GM12873 (cell line): Measurements from ENCODE around the gene SUV39H2.

Experiments used
- TF ChIP-seq, protein P1 (sequence below): IDR thresholded peaks from 2 replicates; pipeline ENCODE4 v1.5.1; 2012; ENCODE audit warnings: low read depth, mild to moderate bottlenecking, moderate library complexity, low read length, control low read depth; ENCODE audit not compliant: insufficient read depth; ENCODE audit errors: missing control alignments

The SUV39H2 gene

DNA sequence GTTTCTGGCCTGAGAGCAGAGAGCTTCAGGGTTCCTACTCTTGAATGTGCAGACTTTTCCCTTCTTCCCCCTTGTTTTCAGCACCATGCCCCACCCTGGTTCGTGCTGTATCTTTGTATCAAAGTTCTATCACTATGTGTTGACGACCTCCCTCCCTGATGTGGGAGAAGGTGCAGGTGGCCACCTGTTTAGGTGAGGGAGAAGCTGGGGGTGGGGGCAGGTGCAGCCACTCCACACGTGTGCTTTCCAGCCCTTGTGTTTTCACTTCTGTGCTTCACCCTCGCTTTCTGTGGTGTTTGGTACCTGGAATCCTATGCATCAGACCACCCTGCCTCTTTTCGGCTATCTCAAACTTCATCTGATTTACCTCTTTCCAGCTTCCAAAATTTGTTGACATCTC, 19.6 kb upstream of the SUV39H2 start:
- TF ChIP-seq, protein P1, sequence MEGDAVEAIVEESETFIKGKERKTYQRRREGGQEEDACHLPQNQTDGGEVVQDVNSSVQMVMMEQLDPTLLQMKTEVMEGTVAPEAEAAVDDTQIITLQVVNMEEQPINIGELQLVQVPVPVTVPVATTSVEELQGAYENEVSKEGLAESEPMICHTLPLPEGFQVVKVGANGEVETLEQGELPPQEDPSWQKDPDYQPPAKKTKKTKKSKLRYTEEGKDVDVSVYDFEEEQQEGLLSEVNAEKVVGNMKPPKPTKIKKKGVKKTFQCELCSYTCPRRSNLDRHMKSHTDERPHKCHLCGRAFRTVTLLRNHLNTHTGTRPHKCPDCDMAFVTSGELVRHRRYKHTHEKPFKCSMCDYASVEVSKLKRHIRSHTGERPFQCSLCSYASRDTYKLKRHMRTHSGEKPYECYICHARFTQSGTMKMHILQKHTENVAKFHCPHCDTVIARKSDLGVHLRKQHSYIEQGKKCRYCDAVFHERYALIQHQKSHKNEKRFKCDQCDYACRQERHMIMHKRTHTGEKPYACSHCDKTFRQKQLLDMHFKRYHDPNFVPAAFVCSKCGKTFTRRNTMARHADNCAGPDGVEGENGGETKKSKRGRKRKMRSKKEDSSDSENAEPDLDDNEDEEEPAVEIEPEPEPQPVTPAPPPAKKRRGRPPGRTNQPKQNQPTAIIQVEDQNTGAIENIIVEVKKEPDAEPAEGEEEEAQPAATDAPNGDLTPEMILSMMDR: no peak

DNA sequence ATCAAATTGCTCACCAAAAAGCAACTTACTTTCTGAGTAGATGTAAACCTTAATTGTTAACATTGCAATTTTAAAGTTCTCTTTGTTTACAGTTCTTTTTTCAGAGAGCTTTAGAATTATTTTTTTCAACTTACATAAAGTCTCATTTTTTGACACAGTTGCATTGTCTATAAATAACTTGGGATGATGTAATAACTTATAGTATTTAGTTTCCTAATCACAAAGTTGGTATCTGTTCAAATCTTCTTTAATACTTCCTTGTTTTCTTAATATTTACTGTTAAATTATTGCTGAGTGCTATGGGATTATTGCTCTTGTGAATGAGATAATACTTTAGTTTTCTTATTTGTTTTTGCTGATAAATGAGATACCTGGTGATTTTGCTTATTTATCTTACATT, 18.9 kb upstream of the SUV39H2 start:
- TF ChIP-seq, protein P1: no peak

DNA sequence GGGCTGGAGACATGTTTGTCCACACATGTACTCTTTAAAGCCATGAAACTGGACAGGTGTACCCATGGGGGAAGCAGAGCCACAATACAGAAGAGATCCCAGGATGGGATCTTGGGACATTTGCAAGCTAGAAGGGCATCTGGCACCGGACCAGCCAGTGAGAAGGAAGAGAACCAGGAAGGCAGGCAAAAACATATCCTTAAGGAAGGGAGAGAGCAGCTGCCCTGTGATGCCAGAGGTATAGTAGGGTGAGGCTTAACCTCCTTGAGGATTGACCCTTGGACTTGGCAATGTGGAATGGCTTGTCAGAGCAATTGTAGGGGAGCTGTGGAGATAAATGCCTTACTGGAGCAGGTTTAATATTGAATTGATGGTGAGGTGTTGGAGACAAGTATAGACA, 17.9 kb upstream of the SUV39H2 start:
- TF ChIP-seq, protein P1: no peak

DNA sequence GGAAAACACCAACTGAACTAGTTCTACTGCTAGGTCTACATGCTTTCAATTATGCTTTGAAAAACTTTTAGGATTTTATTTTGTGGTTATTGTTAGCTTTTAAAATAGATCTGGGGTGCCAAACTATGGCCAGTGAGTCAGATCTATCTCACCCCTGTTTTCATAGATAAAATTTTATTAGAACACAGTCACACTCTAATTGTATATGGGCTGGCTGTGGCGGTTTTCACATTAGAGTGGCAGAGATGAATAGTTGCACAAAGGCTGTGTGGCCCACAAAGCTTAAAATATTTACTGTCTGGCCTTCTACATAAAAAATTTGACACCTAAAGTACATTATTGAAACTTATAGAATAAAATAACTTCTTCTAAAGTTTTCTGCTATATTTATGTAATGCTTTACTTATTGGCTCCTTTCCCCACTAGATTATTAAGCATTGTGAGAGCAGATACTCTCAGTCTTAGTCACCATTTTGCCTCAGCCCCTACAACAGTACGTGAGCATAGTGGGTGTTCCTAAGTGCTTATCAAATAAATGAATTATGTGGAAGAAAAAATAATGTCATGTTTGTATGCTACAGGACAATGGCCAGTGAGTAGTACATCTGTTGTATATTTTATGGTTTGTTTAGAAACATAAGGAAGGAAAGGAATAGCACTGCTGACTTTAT, 5.4 kb upstream of the SUV39H2 start:
- TF ChIP-seq, protein P1: no peak

DNA sequence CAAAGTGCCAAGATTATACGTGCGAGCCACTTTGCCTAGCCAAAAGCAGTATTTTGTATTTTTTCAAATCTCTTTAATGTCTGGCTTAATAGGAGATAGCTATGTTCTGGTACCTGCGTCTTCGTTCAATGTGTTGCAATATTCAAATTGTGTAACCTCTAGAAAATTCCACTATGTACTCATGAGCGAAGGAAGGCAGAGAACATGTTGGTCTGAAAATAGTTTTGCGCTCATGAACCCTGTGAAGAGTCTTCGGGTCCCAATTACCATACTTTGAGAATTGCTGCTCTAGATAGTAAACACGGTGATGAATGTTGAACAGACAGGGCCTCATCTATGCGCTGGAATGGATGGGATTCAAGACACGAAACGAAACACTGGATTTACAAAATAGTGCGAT, 2.7 kb upstream of the SUV39H2 start:
- TF ChIP-seq, protein P1: no peak

DNA sequence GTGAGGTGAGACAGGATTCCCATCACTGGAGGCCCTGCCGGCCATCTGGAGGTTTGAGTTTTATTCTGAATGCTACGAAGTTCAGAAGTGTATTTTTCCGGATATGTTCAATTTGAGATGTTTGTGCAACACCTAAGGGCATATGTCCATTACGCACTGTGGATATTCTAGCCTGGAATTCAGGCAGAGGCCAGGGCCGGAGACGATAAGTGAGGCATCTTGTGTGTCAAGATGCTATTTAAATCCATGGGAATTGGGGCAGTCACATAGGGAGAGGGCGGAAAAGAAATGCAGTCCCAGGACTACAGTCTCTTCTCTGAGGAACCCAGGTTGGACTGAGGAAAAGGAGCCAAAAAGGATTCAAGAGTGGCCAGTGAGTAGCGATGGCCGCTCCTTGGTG, 1.9 kb upstream of the SUV39H2 start:
- TF ChIP-seq, protein P1: no peak

DNA sequence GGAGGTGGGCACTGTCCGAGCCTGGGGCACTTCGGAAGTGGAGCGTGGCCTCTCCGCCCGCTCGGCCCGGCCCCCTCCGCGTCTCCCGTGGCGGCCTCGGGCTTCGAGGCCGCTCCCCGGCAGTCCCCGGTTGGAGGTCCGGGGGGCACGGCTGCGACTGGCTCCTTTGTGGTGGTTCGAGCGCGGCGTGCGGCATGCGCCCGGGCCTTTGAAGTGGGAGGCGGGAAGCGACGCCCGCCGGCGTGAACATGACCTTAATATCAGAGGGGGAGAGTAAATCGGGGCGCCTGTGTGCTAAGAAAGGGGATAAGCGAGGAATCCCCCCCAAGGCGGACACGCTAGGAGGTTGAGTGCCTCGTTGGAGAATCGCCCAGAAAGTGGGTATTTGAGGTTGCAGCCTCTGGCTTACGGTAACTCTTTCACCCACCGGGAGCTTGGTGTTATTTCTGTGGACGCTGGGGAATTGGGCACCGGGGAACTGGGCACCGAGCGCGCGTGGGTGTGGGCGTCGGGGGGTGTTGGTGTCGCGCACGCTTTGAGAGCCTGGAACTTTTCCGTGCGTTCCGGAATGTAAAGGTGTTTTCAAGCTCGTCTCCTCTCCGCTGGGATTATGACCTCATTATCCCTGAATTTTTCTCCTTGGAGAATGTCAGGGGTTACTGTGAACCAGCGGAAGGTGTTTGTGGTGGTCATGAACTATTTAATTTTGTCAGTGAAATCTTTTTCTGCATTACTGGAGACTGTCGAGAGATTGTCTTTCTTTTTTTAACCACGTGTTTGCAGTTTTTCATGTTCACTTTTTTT, 660 bp downstream of the SUV39H2 start:
- TF ChIP-seq, protein P1: no peak
